Measurements from ENCODE around the gene CD84.
"Not testable (repeated sequence)": the region's sequence is repeated elsewhere in the genome, so short reads cannot be mapped to it uniquely, and the experiment has no call there.

The CD84 gene

GRCh38 chr1:160579216-160579701 is at the start of gene CD84:
CD84 (minus strand) TSS chr1:160579496; CDS start chr1:160579437, 59 bp downstream.
- no peaks in the 10 kb centered on the region for H3K4me1 ChIP-seq (ENCODE audit: insufficient read depth, low read length)
- no peak within 1 kb of the TSS for H3K9ac ChIP-seq (ENCODE audit: low read depth, low read length)
- no peak within 1 kb of the TSS for H3K4me3 ChIP-seq (ENCODE audit: low read length)
- no peaks in the 10 kb centered on the region for H3K36me3 ChIP-seq (ENCODE audit: insufficient read depth, low read depth, low read length)
- no peaks in the 10 kb centered on the region for H3K9me3 ChIP-seq (ENCODE audit: insufficient read depth, low read depth, low read length)
- H3K27ac ChIP-seq (ENCODE audit: low read length) = no peak within 1 kb of the TSS
- no peaks in the 10 kb centered on the region for H3K27me3 ChIP-seq (ENCODE audit: insufficient read depth, low read length)

DNA sequence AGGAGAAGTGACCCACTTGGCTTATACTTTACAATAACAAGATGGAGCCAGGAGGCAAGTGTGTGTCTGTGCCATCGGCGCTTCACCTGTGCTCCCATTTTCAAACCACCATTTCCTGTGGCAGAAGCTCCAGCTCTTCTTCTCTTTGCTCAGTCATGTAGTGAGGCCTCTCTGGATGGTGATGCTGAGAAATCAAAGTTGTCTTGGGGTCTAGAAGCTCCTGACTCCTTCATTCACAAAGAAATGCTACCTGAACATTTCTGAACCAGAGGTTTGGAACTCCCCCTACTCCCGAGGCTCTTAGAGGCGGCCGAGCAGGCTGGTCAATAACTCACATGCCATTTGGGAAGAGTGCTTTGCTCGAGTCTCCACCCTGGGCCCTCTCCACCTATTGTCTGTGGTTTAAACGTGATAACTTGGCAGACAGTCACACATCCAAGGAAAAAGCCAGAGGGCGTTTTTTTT is 49.5 kb upstream of the CD84 start:
- Histone ChIP-seq H3K9me3 (ENCODE audit: insufficient read depth, low read depth, low read length) (no peaks in the 10 kb centered on the region), H3K4me1 (ENCODE audit: insufficient read depth, low read length) (no peaks in the 10 kb centered on the region), H3K9ac (ENCODE audit: low read depth, low read length) (no peak overlapping the region), H3K36me3 (ENCODE audit: insufficient read depth, low read depth, low read length) (no peaks in the 10 kb centered on the region), H3K27me3 (ENCODE audit: insufficient read depth, low read length) (no peaks in the 10 kb centered on the region), H3K27ac (ENCODE audit: low read length) (no peak overlapping the region), H3K4me3 (ENCODE audit: low read length) (no peak overlapping the region)

DNA sequence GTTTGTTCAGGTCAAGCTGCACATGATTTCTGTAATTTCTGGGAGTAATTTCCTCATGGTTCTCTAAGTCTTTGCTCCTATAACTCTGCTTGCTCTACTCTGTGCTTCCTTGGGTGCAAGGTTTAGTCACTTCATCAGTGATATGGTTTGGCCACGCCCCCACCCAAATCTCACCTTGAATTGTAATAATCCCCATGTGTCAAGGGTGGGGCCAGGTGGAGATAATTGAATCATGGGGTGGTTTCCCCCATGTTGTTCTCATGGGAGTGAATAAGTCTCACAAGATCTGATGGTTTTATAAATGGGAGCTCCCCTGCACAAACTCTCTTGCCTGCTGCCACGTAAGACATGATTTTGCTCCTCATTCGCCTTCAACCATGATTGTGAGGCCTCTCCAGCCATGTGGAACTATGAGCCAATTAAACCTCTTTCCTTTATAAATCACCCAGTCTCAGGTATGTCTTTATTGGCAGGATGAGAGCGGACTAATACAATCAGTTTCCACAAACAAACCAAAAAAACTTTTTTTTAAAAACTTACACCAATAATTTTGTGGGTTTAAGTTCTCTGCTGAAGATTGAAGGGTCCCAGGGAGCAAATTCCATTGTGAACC is 48.5 kb upstream of the CD84 start:
- not testable (repeated sequence) for H3K9me3 ChIP-seq (ENCODE audit: insufficient read depth, low read depth, low read length); H3K36me3 ChIP-seq (ENCODE audit: insufficient read depth, low read depth, low read length); H3K9ac ChIP-seq (ENCODE audit: low read depth, low read length); H3K27ac ChIP-seq (ENCODE audit: low read length); H3K4me3 ChIP-seq (ENCODE audit: low read length); H3K27me3 ChIP-seq (ENCODE audit: insufficient read depth, low read length); H3K4me1 ChIP-seq (ENCODE audit: insufficient read depth, low read length)

DNA sequence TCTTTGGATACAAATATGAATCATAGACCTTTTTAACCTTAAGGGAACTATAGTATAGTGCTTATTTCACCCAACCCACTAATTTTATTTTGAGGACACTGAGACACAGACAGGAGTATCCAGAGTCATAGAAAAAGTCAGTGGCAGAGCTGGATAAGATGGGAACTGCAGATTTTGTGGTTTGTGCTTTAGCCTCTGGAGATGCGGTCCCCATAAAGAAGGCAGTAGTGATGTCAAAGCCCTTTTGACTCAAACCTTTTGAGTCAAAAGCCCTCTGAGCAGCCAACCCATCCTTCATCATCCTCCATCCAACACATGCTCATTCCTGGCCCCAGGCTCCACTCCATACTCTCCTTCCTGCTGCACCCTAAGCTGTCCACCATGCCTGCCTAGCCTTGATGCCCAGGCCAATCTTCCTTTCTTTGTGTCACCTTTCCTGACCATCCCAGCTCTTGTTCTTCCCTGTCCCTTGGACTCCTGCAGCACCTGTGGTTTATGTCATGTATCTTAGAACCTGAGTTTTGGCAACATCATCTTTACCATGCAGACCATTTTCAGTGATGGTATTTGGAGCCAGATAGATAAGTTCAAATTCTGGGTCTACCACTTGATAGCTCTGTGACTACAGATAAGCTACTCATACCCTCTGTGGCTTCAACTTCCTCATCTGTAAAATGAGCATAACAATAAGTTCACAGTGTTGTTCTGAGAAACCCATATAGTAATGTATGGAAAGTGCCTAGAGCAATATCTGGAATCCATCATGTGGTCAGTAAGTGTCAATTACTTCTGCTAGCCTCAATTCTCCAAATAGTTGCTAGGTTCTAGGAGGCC is 47.4 kb upstream of the CD84 start:
- no peaks in the 10 kb centered on the region for H3K36me3 ChIP-seq (ENCODE audit: insufficient read depth, low read depth, low read length)
- no peak overlapping the region for H3K4me3 ChIP-seq (ENCODE audit: low read length)

DNA sequence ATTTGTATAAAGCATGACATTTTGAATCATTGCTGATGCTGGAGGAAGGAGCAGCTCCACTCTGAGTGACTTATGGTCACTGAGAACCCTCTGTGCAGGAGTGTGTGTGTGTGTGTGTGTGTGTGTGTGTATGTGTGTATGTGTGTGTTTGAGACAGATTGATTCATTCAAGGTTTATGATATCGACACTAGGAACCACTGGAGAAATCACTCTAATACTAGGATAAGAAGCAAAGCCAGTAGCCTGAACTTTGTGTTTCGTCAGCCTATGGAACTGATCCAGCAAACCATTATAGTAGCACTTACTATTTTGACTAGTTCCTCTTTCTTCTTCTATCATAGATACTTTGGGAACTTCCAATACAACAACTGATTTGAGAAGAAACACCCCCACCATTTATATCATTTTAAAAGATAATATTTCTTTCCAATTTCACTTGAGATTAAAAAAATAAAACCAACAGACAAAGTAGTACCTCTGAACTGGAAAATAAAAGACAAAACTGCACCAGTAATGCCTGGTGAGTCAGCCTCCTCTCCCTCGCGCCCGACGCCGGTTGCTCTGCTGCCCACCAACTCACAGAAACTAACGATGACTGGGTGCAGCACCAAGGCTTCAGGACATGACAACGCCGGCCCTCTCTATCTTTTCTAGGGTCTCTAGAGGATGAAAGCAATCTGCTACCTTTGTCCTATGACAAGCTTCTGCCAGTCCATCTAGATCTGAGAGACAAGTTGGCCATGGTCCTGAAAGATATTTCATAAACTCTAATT is 46.6 kb upstream of the CD84 start:
- H3K27me3 ChIP-seq (ENCODE audit: insufficient read depth, low read length) = no peaks in the 10 kb centered on the region
- no peaks in the 10 kb centered on the region for H3K9me3 ChIP-seq (ENCODE audit: insufficient read depth, low read depth, low read length)
- H3K27ac ChIP-seq (ENCODE audit: low read length) = no peak overlapping the region
- no peaks in the 10 kb centered on the region for H3K36me3 ChIP-seq (ENCODE audit: insufficient read depth, low read depth, low read length)
- no peak overlapping the region for H3K9ac ChIP-seq (ENCODE audit: low read depth, low read length)
- H3K4me3 ChIP-seq (ENCODE audit: low read length) = no peak overlapping the region
- no peaks in the 10 kb centered on the region for H3K4me1 ChIP-seq (ENCODE audit: insufficient read depth, low read length)

More for the DNA sequence above, 47.4 kb upstream of the CD84 start:
- no peak overlapping the region for H3K9ac ChIP-seq (ENCODE audit: low read depth, low read length)
- no peaks in the 10 kb centered on the region for H3K27me3 ChIP-seq (ENCODE audit: insufficient read depth, low read length)
- no peaks in the 10 kb centered on the region for H3K4me1 ChIP-seq (ENCODE audit: insufficient read depth, low read length)
- no peaks in the 10 kb centered on the region for H3K9me3 ChIP-seq (ENCODE audit: insufficient read depth, low read depth, low read length)
- no peak overlapping the region for H3K27ac ChIP-seq (ENCODE audit: low read length)

GRCh38 chr1:160625321-160625720 is 46.0 kb upstream of the CD84 start:
- Histone ChIP-seq H3K36me3 (ENCODE audit: insufficient read depth, low read depth, low read length) (no peaks in the 10 kb centered on the region), H3K4me1 (ENCODE audit: insufficient read depth, low read length) (no peaks in the 10 kb centered on the region), H3K27me3 (ENCODE audit: insufficient read depth, low read length) (no peaks in the 10 kb centered on the region), H3K9ac (ENCODE audit: low read depth, low read length) (no peak overlapping the region), H3K9me3 (ENCODE audit: insufficient read depth, low read depth, low read length) (no peaks in the 10 kb centered on the region), H3K4me3 (ENCODE audit: low read length) (no peak overlapping the region), H3K27ac (ENCODE audit: low read length) (no peak overlapping the region)

- Histone ChIP-seq H3K4me1 (ENCODE audit: insufficient read depth, low read length) (no peaks in the 10 kb centered on the region), H3K27ac (ENCODE audit: low read length) (no peak overlapping the region), H3K36me3 (ENCODE audit: insufficient read depth, low read depth, low read length) (no peaks in the 10 kb centered on the region), H3K9ac (ENCODE audit: low read depth, low read length) (no peak overlapping the region), H3K27me3 (ENCODE audit: insufficient read depth, low read length) (no peaks in the 10 kb centered on the region), H3K9me3 (ENCODE audit: insufficient read depth, low read depth, low read length) (no peaks in the 10 kb centered on the region), H3K4me3 (ENCODE audit: low read length) (no peak overlapping the region)
Observed at GRCh38 chr1:160624464-160624863, 45.2 kb upstream of the CD84 start.

- Histone ChIP-seq H3K27ac (ENCODE audit: low read length) (no peak overlapping the region), H3K4me3 (ENCODE audit: low read length) (no peak overlapping the region), H3K9me3 (ENCODE audit: insufficient read depth, low read depth, low read length) (0 out of 2 replicates have a peak, but pooled peaks cover 3% of the 10 kb centered on the region), H3K27me3 (ENCODE audit: insufficient read depth, low read length) (no peaks in the 10 kb centered on the region), H3K4me1 (ENCODE audit: insufficient read depth, low read length) (no peaks in the 10 kb centered on the region), H3K36me3 (ENCODE audit: insufficient read depth, low read depth, low read length) (no peaks in the 10 kb centered on the region), H3K9ac (ENCODE audit: low read depth, low read length) (no peak overlapping the region)
Observed at GRCh38 chr1:160623862-160624261, 44.6 kb upstream of the CD84 start.

DNA sequence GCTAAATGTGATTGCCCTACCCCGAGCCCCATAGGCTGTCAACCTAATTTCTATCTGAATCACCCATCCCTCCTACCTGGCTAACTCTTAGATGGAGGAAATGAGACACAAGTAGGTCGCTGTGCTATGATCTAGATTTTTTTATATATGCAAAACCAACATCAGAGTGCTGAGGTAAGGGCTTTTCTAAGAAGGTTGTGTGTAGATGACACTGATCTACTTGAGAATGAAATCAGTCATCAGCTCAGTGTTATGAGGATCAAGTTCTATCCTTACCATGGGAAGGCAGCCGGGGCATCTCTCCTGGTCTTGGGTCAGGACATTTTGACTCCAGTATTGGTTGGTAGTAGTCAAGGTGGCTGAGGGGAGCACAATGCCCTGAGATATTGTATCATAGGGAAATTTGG is 43.9 kb upstream of the CD84 start:
- Histone ChIP-seq H3K27me3 (ENCODE audit: insufficient read depth, low read length) (no peaks in the 10 kb centered on the region), H3K9me3 (ENCODE audit: insufficient read depth, low read depth, low read length) (0 out of 2 replicates have a peak, but pooled peaks cover 4% of the 10 kb centered on the region), H3K9ac (ENCODE audit: low read depth, low read length) (no peak overlapping the region), H3K36me3 (ENCODE audit: insufficient read depth, low read depth, low read length) (no peaks in the 10 kb centered on the region), H3K4me1 (ENCODE audit: insufficient read depth, low read length) (no peaks in the 10 kb centered on the region), H3K27ac (ENCODE audit: low read length) (no peak overlapping the region), H3K4me3 (ENCODE audit: low read length) (no peak overlapping the region)

- no peaks in the 10 kb centered on the region for H3K36me3 ChIP-seq (ENCODE audit: insufficient read depth, low read depth, low read length)
- H3K4me3 ChIP-seq (ENCODE audit: low read length) = no peak overlapping the region
- no peak overlapping the region for H3K9ac ChIP-seq (ENCODE audit: low read depth, low read length)
- H3K27ac ChIP-seq (ENCODE audit: low read length) = no peak overlapping the region
- H3K9me3 ChIP-seq (ENCODE audit: insufficient read depth, low read depth, low read length) = 0 out of 2 replicates have a peak, but pooled peaks cover 4% of the 10 kb centered on the region
- H3K27me3 ChIP-seq (ENCODE audit: insufficient read depth, low read length) = no peaks in the 10 kb centered on the region
- H3K4me1 ChIP-seq (ENCODE audit: insufficient read depth, low read length) = no peaks in the 10 kb centered on the region
Observed at GRCh38 chr1:160622501-160623226, 43.4 kb upstream of the CD84 start.

Measured in iPS-20b (cell line).